B cell (primary cell): ENCODE results near the gene KNTC1. TPM values are rescaled to one million over a fixed set of nuclear protein-coding genes. Genes with fewer than 3 reads are reported as not detected.

Experiments used
- ATAC-seq: fragments of 200-7000 bp; cut with Tn5 transposase; one replicate; pipeline ENCODE4 v1.10.0; 2021; ENCODE audit warnings: low read depth, mild to moderate bottlenecking, moderate number of reproducible peaks, moderate library complexity
- CTCF ChIA-PET: fragments of 350-600 bp; sonication (Branson Sonifier 250); formaldehyde crosslinking; loops from one replicate; lab custom pipeline; 2021; ENCODE audit warnings: antibody characterized with exemption, inconsistent platforms; lab: Charles Lee
- POLR2A ChIA-PET: fragments of 350-600 bp; sonication (Branson Sonifier 250); formaldehyde crosslinking; loops from one replicate; lab custom pipeline; 2021; ENCODE audit warnings: antibody characterized with exemption; lab: Charles Lee
- DNase-seq: peaks from one replicate; pipeline ENCODE4 v3.0.0; 2013
- H2AFZ ChIP-seq: 2 replicates; pipeline ENCODE4 v1.6.1; 2012; ENCODE audit warnings: mild to moderate bottlenecking, low read depth, low read length; ENCODE audit not compliant: insufficient read depth, poor library complexity, severe bottlenecking
- H3K27ac ChIP-seq, 2 donors: 1 replicate in 1 of 2; 2 replicates in 1 of 2; pipeline ENCODE4 v1.5.1; 2012 to 2013; ENCODE audit warnings: low read length in 2 of 2, mild to moderate bottlenecking in 2 of 2, moderate library complexity in 1 of 2
- H3K27me3 ChIP-seq, 4 experiments: fragments of 200-600 bp in 1 of 4; sonication (generic) in 1 of 4; replicated peaks in 1 of 4; 1 replicate in 2 of 4; 2 replicates in 2 of 4; pipeline versions ENCODE4 v1.6.1 to v1.7.0; 2013 to 2016; ENCODE audit warnings: low read length in 3 of 4, mild to moderate bottlenecking in 2 of 4, mixed read lengths in 1 of 4, moderate library complexity in 1 of 4; ENCODE audit not compliant: insufficient read depth in 4 of 4, control insufficient read depth in 3 of 4; ENCODE audit errors: control extremely low read depth in 1 of 4
- H3K36me3 ChIP-seq, 2 experiments: replicated peaks in 1 of 2; 1 replicate in 1 of 2; 2 replicates in 1 of 2; pipeline versions ENCODE4 v1.6.1 to v1.7.1; 2013; ENCODE audit warnings: low read length in 1 of 2; ENCODE audit not compliant: insufficient read depth in 2 of 2, control insufficient read depth in 1 of 2; ENCODE audit errors: control extremely low read depth in 1 of 2, extremely low read depth in 1 of 2
- H3K4me1 ChIP-seq, 2 donors: fragments of 200-600 bp in 1 of 2; sonication (generic) in 1 of 2; 1 replicate in 1 of 2; 2 replicates in 1 of 2; pipeline versions ENCODE4 v1.5.1 to v1.6.1; 2013 to 2017; ENCODE audit warnings: low read length in 2 of 2; ENCODE audit not compliant: control insufficient read depth in 2 of 2, insufficient read depth in 2 of 2
- H3K4me2 ChIP-seq: replicated peaks from 2 replicates; pipeline ENCODE3; 2012; ENCODE audit warnings: mild to moderate bottlenecking, low read depth, low read length; ENCODE audit not compliant: poor library complexity, severe bottlenecking
- H3K4me3 ChIP-seq, 5 experiments: fragments of 200-600 bp in 1 of 5; sonication (generic) in 1 of 5; 1 replicate in 3 of 5; 2 replicates in 2 of 5; pipeline versions ENCODE4 v1.5.1 to v1.7.0; 2011 to 2016; ENCODE audit warnings: low read length in 4 of 5, mild to moderate bottlenecking in 4 of 5, low read depth in 2 of 5, control low read depth in 1 of 5, moderate library complexity in 1 of 5; ENCODE audit not compliant: insufficient read depth in 1 of 5; ENCODE audit errors: control extremely low read depth in 1 of 5, extremely low read depth in 1 of 5
- H3K79me2 ChIP-seq: fragments of 200-600 bp; sonication (generic); one replicate; pipeline ENCODE4 v1.6.0; 2016; ENCODE audit warnings: low read length; ENCODE audit not compliant: control insufficient read depth, insufficient read depth
- H3K9ac ChIP-seq: fragments of 200-600 bp; sonication (generic); 2 replicates; pipeline ENCODE4 v1.6.1; 2017; ENCODE audit warnings: mild to moderate bottlenecking, low read length, moderate library complexity
- H3K9me3 ChIP-seq, 3 donors: one replicate each; pipeline versions ENCODE4 v1.6.1 to v1.7.1; 2013; ENCODE audit warnings: low read length in 2 of 3; ENCODE audit not compliant: control insufficient read depth in 2 of 3, insufficient read depth in 1 of 3; ENCODE audit errors: control extremely low read depth in 1 of 3
- H4K20me1 ChIP-seq: 2 replicates; pipeline ENCODE4 v1.6.0; 2012; ENCODE audit warnings: mild to moderate bottlenecking, low read length; ENCODE audit not compliant: insufficient read depth, control insufficient read depth, poor library complexity, severe bottlenecking
- H3K27ac Mint-ChIP-seq: one replicate; pipeline ENCODE4 v1.8.0; 2021; ENCODE audit warnings: mixed read lengths
- H3K27me3 Mint-ChIP-seq: one replicate; pipeline ENCODE4 v1.8.0; 2021; ENCODE audit warnings: mixed read lengths
- H3K4me1 Mint-ChIP-seq: one replicate; pipeline ENCODE4 v1.8.0; 2021; ENCODE audit warnings: mixed read lengths
- H3K4me3 Mint-ChIP-seq: one replicate; pipeline ENCODE4 v1.8.0; 2021; ENCODE audit warnings: mixed read lengths
- H3K9me3 Mint-ChIP-seq: one replicate; pipeline ENCODE4 v1.8.0; 2022; ENCODE audit warnings: mixed read lengths; ENCODE audit not compliant: insufficient read depth
- CTCF ChIP-seq: fragments of 200-600 bp; IDR thresholded peaks from one replicate; pipeline ENCODE4 v1.8.0; 2022; ENCODE audit warnings: antibody characterized with exemption, mild to moderate bottlenecking
- EZH2 ChIP-seq: IDR thresholded peaks from 2 replicates; pipeline ENCODE4 v1.6.1; 2012; ENCODE audit warnings: borderline replicate concordance, low read depth, mild to moderate bottlenecking, moderate library complexity, low read length; ENCODE audit not compliant: insufficient read depth, poor library complexity, severe bottlenecking
- WGBS: methylation state at CpG from one replicate; pipeline ENCODE4 v1.1.5; 2013; ENCODE audit warnings: missing lambda C conversion rate; ENCODE audit not compliant: insufficient coverage; 5-methylcytosine and 5-hydroxymethylcytosine counted together
- intact Hi-C: fragments of 100-400 bp; cut with micrococcal nuclease; formaldehyde crosslinking; loops from one replicate; pipeline ENCODE4 v1.10.0; 2022
- polyA plus RNA-seq: library from polyadenylated mRNA; depleted of rRNA; stranded (reverse); fragments of >200 nt; gene quantifications from 2 replicates; pipeline ENCODE4 v1.2.3, GENCODE V29; 2012
- total RNA-seq, 2 donors: library from RNA; stranded (reverse); fragments of 120-200 nt in 1 of 2; gene quantifications; 1 replicate in 1 of 2; 2 replicates in 1 of 2; pipeline versions ENCODE4 v1.2.3 to v1.2.4, GENCODE V29; 2013 to 2022

Gene KNTC1
- total and polyA plus RNA-seq, 2 donors (not counting 1 experiment from before 2014, with no cell fraction given) = 27.1 to 52.4 TPM

- ChIA-PET POLR2A (interaction anchor here (0.6 to 4.1 kb wide), 6 partner anchors 10 to 731 kb away, joined by 3 to 63 read pairs (median 6); partner anchors contain the start of genes CCDC62, DIABLO, KNTC1 and MPHOSPH9), CTCF (interaction anchor here (1.2 to 2.7 kb wide), 6 partner anchors 11 to 700 kb away, joined by 3 to 13 read pairs (median 7); partner anchors contain the start of genes KNTC1 and RSRC2)
- H3K79me2 ChIP-seq = peaks cover 34% of the 10 kb centered on the region
- peak overlapping the region; percentile 79 to 93 for H3K27ac ChIP-seq
- DNase-seq (no peak), ATAC-seq (no peak)
- TF ChIP-seq EZH2 (no peak), CTCF (no peak)
- Mint-ChIP-seq H3K27ac (peak overlapping the region; percentile 87), H3K27me3 (no peaks in the 10 kb centered on the region), H3K4me3 (peak overlapping the region; percentile 83), H3K9me3 (no peaks in the 10 kb centered on the region), H3K4me1 (peaks cover 38% of the 10 kb centered on the region)
- H3K4me1 ChIP-seq = peaks cover 15 to 30% of the 10 kb centered on the region in 2 donors
- peak overlapping the region; percentile 49 to 93 (median 83) for H3K4me3 ChIP-seq
- peak overlapping the region; percentile 95 for H2AFZ ChIP-seq
- H3K36me3 ChIP-seq = peaks cover 4 to 37% of the 10 kb centered on the region in 2 experiments
- H3K4me2 ChIP-seq = peak overlapping the region; percentile 80
- H3K9me3 ChIP-seq = no peaks in the 10 kb centered on the region
- WGBS = no CpG with 5 or more reads among the region's 9 CpGs
- H3K27me3 ChIP-seq = no peaks in the 10 kb centered on the region
- intact Hi-C loops = loop anchor here (1.0 to 10.0 kb wide), 6 partner anchors 26 to 863 kb away; partner anchors contain the start of genes DIABLO, KNTC1, MPHOSPH9 and MTRFR
- H4K20me1 ChIP-seq = no peaks in the 10 kb centered on the region
- peak overlapping the region; percentile 91 for H3K9ac ChIP-seq
Measured at GRCh38 chr12:122501489-122501989, 25.5 kb upstream of the KNTC1 start.

GRCh38 chr12:122503147-122503751, 23.8 kb upstream of the KNTC1 start:
- TF ChIP-seq CTCF (no peak), EZH2 (no peak)
- Histone ChIP-seq H3K9ac (no peak overlapping the region), H3K4me1 (peaks cover 15 to 30% of the 10 kb centered on the region in 2 donors), H3K9me3 (no peaks in the 10 kb centered on the region), H3K4me3 (no peak overlapping the region), H2AFZ (no peak overlapping the region), H4K20me1 (peaks cover 3% of the 10 kb centered on the region), H3K36me3 (peaks cover 3 to 51% of the 10 kb centered on the region in 2 experiments), H3K4me2 (no peak overlapping the region), H3K27me3 (no peaks in the 10 kb centered on the region), H3K27ac (peak overlapping the region in 1 of 2 donors; percentile 22), H3K79me2 (peaks cover 23% of the 10 kb centered on the region)
- ChIA-PET CTCF (no interaction called here), POLR2A (interaction anchor here (0.7 to 4.1 kb wide), 3 partner anchors 10 to 23 kb away, joined by 3 to 63 read pairs (median 4); partner anchors contain the start of genes KNTC1 and RSRC2)
- peak overlapping the region; percentile 59 for H3K27ac Mint-ChIP-seq
- intact Hi-C loops = loop anchor here (10.0 kb wide), 1 partner anchor 698 kb away; the partner anchor contains the start of gene SETD1B
- H3K4me3 Mint-ChIP-seq = no peak overlapping the region
- no peak for ATAC-seq
- no peaks in the 10 kb centered on the region for H3K9me3 Mint-ChIP-seq
- no peak for DNase-seq
- no CpG with 5 or more reads among the region's 3 CpGs for WGBS
- peaks cover 34% of the 10 kb centered on the region for H3K4me1 Mint-ChIP-seq
- H3K27me3 Mint-ChIP-seq = no peaks in the 10 kb centered on the region
